GM19395 (cell line): ENCODE results near the gene DFFB.
"Not testable (repeated sequence)": the region's sequence is repeated elsewhere in the genome, so short reads cannot be mapped to it uniquely, and the experiment has no call there.

Experiments
- ATAC-seq: cut with Tn5 transposase; IDR thresholded peaks from one replicate; pipeline ENCODE4 v1.9.1; 2021; ENCODE audit warnings: mild to moderate bottlenecking, moderate library complexity; ENCODE audit not compliant: unreplicated experiment

DFFB gene, protein sequence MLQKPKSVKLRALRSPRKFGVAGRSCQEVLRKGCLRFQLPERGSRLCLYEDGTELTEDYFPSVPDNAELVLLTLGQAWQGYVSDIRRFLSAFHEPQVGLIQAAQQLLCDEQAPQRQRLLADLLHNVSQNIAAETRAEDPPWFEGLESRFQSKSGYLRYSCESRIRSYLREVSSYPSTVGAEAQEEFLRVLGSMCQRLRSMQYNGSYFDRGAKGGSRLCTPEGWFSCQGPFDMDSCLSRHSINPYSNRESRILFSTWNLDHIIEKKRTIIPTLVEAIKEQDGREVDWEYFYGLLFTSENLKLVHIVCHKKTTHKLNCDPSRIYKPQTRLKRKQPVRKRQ

DNA sequence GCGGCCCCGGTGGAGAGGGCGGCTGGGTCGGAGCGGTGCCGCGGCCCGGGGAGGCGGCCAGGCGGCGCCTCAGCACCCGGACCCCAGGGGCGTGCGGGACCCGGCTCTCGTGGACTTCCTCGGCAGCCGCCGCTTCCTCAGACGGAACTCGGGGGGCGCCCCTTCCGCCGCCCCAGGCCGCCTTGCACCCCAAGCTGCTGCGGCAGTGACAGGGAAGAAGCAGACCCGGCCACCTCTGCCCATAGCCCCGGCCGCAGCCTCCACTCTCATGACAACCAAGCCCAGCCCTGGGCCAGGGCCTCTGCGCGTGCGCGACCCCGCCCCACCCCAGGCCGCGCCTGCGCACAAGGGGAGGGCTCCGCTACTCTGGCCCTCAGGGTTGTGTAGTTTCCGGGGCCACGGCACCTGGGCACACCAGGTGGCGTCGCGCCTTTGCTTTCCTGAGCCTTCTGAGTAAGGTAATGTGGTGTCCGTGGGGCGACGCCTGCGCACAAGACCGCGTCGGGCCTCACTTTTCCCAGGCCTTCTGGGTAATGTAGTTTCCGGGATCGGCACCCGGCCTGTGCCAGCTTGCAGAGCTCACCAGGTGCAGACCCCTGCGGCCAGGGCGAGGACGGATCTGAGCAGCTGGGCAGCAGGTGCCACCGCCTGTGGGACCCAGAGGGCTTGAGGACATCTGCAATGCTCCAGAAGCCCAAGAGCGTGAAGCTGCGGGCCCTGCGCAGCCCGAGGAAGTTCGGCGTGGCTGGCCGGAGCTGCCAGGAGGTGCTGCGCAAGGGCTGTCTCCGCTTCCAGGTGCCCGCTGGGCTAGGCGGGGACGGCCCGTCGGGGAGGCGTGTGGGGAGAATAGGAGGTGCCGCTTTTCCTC is at the start of gene DFFB, which contains the start of gene CEP104:
DFFB (plus strand) TSS at position 554 of the 868 bp plus-strand sequence; CDS start at position 682, 128 bp downstream.
CEP104 (minus strand) TSS at position 289 of the 868 bp plus-strand sequence. CDS start 4,804 bp downstream, outside the sequence.
- ATAC-seq = peak; percentile 96

DNA sequence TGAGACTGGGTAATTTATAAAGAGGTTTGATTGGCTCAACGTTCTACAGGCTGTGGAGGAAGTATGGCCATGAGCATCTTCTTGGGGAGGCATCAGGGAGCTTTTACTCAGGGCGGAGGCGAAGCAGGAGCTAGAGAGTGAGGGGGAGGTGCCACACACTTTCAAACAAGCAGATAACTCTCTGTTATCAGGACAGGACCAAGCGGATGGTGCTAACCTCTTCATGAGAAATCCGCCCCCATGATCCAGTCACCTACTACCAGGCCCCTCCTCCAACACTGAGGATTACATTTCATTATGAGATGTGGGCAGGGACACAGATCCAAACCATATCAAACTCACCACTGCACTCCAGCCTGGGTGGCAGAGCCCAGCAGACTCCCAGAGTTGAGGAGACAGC is 49.5 kb upstream of the DFFB start:
- no peak for ATAC-seq

DNA sequence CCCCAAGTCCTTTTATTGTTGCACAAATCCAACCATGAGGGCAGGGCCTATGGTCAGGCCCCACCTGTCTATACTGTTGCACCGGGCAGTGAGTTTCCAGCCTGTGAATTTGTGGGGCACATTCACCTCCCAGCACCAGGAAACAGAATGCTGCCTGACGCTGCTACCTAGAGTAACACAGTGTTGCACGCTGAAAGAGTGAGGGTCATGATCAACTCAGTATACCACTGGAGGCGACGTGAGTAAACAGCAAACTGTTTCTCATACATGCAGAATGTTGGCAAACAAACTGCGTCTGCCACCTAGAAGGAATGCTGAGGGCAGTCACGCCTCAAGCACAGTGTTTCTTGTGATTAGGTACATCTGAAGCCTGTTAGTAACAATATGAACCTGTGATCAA is 47.6 kb upstream of the DFFB start:
- ATAC-seq = no peak

DNA sequence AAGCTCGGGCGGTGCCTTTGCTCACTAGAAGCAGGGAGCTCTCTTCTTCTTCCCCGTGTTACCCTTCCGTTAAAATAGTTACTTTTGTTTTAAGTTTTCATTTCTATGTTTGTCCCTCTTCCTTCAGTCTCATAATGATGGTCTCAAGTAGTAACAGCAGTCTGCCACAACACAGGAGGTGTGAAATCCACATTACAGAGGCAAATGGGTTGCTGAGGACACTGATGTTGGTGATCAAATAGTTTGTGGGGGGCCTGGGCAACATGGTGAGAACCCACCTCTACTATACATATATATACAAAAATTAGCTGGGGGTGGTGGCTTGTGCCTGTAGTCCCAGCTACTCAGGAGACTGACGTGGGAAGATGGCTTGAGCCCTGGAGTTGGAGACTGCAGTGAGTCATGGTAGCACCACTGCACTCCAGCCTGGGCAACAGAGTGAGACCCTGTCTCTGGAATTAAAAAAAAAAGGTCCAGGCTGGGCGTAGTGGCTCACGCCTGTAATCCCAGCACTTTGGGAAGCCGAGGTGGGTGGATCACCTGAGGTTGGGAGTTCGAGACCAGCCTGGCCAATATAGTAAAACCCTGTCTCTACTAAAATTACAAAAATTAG is 47.0 kb upstream of the DFFB start:
- not testable (repeated sequence) for ATAC-seq

DNA sequence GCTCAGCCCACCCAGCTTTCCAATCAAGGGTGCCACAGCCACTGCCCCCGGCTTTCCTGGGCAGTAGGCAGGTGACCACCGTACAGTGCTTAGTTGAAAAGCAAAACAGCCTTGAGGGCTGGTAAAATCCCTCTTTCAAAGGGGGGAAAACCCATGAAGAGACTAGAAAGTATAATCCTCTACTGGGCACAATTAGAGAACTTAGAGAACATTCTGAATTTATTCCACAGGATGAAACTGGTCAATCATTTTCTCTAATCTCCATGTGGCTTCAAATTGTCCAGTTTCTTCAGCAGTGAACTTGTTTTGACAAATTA is 45.7 kb upstream of the DFFB start:
- ATAC-seq = no peak

DNA sequence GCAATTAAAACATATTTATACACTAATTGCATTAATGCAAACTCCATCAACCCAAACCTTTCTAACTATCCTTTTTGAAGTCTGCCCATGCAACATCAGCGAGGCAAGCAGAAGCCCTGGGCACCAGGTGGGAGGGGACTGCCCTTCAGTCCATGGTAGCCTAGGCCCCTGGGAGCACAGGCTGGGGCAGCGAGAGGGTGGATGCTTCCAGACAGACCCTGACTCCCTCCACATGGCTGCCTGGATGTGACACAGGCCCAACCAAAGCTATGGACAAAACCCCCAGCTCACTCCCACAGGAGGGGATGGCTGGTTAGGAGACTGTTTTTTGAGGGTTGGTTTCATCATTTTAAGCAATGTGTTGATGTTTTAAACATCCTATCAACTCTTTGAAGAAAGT is 43.2 kb upstream of the DFFB start:
- no peak for ATAC-seq

DNA sequence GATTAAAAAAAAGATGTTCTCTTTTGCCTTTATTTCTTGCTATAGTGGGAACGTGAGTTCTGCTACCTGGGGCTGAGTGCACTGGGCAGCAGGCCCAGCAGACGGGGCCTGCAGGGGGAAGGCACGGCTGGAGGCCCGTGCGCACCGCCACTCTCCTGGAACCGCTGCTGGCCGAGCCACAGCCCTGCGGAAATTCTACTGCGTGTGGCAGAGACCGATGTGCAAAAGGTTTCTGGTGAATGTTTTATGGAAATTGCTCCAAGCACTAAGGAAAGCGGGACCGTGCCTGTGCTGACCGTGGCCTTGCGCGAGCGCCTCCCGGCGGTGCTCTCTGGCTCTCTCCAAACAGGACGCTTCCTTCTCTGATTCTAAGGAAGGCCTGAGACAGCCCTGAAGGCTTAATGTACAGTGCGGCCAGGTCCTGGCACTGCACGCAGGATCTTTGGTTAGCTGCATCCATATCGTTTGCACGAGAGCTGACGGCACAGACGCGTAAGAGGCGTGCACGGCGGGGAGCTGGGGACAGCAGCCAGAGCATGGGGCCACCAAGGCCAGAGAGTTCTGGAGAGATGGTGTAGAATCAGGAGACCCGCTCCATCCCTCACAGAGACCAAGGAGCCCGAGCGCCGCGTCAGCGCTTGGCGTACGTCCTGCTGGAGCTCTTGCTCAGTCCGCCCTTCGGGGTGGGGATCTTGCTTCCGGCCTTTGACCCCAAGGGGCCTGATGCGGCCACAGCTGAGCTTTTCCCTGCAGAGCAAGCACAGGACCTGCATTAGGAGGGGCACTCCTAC is 42.3 kb upstream of the DFFB start:
- ATAC-seq = no peak

DNA sequence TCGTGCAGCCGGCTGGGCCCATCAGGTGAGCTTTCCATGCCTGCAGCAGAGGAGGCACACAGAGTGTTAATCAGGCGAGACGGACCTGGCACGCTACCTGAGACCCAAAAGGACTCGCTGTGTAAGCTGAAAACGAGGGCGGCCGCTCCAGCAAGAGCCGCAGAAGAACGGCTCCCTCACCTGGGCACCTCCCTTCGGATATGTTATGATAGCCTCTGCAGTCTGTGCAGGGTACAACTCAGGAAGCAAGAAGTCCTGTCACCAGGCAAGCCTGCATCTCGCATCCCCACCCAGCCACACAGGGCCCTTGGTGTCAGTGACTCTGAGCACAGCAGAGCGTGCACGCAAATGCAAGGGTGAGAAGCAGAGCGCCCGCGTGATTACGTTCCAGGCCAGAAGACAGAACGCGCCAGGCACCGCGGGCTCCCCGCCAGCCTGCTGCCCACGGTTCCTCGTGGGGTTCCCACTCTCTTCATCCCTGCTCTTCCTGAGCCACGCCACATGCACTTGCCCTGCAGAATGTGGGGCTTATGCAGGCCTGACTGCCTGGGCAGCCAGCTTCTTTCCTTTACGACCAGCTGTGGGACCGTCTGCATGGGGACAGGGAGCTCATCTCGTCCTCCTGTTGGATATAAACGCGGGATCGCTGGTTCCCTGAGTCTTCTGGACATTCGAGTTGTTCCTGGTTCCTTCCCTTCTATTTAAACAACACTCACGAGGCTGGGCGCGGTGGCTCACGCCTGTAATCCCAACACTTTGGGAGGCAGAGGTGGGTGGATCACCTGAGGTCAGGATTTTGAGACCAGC is 40.7 kb upstream of the DFFB start:
- ATAC-seq = no peak

DNA sequence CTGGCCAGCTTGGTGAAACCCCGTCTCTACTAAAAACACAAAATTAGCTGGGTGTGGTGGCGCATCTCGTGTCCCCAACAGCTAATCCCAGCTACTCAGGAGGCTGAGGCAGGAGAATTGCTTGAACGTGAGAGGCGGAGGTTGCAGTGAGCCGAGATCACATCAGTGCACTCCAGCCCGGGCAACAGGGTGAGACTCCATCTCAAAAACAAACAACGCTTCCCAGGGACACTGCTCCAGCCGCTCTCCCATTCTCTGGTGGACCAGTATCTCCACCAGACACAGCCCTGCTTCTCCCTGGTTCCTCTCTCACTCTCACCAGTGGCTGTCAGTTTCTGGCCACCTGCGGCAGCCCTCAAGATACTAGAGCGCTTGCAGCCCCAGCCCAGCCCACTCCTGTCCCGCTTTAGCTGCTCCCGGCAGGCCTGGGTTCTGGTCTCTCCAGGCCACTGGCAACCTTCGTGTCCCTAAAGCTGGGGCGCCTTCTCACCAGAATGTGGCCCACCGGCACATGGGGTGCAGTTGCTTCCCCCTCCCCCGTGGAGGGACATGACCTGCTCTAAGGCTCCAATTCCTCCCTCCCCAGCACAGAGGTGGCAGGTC is 40.0 kb upstream of the DFFB start:
- ATAC-seq = no peak

DNA sequence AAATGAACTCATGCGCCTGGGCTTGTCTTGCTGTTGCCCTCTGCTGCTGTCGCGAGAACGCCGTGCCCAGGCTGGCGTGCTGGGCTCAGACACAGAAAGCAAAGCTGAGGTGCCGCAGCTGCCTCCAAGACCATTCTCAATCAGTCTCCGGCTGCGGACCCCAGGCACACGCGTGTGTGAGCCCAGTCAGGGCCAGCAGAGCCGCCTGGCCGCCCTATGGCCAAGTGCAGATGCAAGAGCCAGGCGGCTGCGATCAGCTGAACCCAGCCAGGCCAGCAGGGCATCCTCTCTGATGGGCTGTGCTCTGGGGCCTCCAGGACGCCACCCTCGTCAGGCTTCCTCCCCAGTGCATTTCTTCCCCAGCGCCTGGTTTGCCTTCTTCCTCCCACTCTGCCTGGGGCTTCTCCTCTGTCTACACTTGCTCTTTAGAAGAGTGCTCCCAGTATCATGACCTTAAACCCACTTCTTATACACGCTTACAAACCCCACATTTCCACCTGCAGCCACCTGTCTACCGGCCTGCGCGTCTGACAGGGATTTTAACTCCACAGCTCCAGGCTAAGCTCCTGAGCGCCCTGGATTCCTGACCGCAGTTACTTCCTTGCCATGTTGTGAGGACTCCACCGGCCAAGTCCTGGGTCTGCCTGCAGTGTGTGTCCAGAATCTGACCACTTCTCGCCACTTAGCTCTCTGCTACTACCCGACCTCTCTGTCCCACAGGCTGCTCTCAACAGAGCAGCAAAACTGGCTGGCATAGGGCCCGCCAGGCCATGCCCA is 39.3 kb upstream of the DFFB start:
- ATAC-seq = no peak

DNA sequence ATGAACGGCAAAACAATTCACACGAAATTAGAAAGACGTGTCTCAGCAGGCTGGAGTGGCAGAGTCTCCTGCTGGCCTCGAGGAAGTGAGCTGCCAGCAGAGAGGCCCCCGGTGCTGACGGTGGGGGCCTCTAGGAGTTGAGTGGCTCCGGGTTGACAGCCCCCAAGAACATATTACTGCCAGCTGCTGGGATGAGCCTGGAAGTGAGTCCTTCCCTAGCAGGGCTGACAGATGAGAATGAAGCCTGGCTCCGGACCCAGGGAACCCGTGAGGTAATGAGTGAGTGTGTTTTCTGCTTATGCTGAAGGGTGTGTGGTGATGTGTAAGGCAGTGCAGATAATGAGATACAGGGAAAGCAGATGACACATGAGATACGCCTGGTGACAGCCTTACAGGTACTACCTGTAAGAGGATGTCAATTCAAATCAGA is 37.5 kb upstream of the DFFB start:
- ATAC-seq = no peak

DNA sequence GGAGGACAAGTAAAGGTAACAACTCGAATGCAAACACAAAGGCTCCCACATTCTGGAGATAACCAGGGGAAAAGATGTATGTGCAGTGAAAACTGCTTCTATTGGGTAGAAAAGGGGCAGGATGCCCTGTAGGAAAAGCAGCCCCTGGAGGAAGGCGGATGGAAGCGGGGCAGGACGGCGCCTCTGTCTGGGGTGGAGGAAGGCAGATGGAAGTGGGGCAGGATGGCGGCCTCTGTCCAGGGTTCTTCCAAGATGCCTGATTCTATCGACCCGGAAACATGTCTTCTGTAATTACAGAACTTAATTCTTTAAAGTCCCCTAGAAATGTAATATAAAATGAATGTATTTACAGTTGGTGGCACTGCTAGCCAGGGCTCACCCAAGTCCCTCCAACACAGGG is 37.0 kb upstream of the DFFB start:
- no peak for ATAC-seq

DNA sequence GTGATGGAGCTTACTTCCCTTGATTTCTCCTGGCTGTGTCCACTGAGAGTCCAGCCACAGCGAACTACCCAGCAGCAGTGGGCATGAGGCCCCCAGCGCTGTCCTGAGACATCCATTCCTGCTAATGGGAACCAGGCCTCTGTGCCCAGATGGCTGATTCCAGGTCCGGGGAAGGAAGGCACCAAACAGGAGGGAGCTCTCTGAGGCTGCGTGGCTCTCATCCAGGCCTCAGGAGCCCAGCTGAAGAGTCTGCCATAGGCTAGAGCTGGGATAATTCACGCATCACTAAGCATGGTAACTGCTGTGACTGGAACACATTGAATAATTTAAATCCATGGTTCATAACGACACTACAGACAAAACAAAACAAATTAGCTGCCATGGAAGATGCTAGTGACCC is 36.3 kb upstream of the DFFB start:
- no peak for ATAC-seq

DNA sequence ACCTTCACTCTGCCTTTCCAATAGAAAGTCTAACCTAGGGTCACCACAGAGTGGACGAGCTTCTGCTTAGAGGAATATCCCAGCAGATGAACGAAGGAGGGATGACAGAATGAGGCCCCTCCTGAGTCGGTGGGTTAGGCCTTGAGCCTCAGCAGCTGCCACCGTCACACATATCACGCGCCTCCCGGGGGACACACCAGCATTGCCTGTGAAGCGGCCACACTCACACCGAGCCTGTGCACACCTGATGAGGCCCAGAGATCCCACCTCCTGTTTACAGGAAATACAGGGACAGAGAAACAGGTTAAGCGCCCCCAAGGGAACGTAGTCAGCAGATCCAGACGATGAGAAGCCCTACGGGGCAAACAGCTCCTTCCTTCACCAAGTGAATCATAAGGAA is 35.8 kb upstream of the DFFB start:
- no peak for ATAC-seq

DNA sequence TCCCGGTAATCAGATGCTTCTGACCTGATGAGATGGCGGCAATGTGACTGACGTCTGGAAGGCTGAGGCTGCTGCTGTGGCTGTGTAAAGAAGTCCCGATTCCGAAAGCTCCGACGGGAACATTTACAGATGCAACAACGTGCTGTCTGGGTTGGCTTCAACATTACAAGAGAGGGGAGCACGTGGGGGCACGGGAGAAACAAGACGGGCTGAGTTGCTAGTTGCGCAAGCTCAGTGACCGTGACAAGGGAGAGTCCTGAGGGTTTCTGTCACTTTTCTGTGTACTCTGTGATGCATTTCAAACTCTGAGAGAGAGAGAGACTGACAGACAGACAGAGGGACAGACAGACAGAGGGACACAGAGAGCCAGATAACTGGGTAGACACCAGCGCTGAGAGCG is 35.4 kb upstream of the DFFB start:
- ATAC-seq = no peak

DNA sequence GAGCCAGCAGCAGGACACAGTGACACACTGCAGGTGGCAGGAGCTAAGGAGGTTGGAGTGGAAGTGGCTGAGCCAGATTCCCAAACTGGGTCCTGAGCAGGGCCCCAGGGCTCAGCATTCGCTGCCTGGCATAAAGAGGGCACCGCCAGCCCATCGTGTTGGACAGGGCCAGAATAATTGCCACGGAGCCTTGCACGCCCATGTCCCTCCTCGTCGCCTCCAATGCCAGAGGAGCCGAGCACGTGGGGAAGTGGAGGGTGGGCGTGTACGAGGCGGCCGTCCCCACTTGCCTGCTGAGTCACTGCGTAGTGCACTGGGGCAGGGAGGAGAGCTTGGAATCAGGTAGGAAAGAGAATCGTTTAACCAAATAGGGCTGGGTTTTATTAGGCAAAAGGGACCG is 34.9 kb upstream of the DFFB start:
- ATAC-seq = no peak

DNA sequence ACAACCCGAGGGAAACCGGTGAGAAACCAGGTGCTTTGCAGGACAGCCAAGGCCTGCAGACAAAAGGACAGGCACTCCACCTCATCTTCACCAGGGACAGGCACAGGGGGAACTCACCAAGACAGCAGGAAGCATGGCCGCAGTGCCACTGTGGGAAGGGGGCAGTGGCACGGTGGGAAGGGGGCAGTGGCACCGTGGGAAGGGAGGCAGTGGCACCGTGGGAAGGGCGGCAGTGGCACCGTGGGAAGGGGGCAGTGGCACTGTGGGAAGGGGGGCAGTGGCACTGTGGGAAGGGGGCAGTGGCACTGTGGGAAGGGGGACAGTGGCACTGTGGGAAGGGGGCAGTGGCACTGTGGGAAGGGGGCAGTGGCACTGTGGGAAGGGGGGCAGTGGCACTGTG is 32.6 kb upstream of the DFFB start:
- ATAC-seq = no peak

DNA sequence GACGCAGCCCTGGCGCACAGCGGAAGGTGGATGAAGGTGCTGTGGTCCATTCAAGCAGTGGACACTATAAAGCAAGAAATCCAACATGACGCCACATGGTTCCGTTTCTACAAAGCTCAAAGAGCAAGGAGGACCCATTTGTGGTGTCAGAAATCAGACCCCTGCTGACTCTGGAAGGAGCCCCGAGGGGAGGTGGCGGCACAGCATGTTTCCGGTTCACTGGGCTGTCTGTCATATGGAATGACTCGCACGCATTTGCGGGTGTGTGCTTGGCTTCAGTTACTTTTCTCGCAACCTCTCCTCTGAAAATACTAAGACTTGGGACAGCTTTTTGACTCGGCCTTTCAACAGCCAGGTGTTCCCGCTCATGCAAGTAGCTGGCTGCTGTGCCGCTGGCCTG is 31.9 kb upstream of the DFFB start:
- ATAC-seq = no peak

DNA sequence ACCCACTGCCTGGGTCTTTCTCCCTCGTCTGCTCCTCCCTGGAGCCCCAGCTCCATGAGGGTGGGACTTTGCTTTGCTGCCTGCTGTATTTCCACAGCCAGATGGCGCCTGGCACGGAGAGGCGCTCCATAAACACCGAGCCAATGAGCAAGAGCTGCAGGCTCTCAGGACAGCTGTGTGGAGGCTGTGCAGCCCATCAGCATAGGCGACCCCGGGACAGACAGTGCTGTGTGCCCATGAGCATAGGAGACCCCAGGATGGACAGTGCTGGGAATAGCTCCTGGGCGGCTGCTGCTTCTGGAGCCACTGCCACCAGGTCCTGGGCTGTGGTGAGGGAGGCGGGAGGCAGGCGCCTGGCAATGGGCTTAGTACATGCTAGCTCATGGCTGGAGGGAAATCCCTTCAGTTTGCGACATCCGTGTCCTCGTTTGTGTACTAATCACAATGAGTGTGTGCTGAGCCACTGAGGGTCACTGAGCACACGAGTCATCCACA is 29.4 kb upstream of the DFFB start:
- ATAC-seq = no peak
